HG03354 (cell line): ENCODE results near the gene ZNF783.
"Not testable (repeated sequence)": the region's sequence is repeated elsewhere in the genome, so short reads cannot be mapped to it uniquely, and the experiment has no call there.

Experiments
- ATAC-seq: cut with Tn5 transposase; IDR thresholded peaks from one replicate; pipeline ENCODE4 v1.9.1; 2021; ENCODE audit warnings: mild to moderate bottlenecking; ENCODE audit not compliant: unreplicated experiment, poor library complexity, severe bottlenecking

ZNF783 gene

GRCh38 chr7:149239345-149240143, 22.5 kb upstream of the ZNF783 start, which contains the start of gene ZNF212:
TSS of gene ZNF212 (plus strand) at chr7:149239651. CDS start at chr7:149239779, 128 bp downstream.
- ATAC-seq: peak; percentile 100

- no peak for ATAC-seq
Observed at GRCh38 chr7:149240637-149241036, 21.4 kb upstream of the ZNF783 start.

- no peak for ATAC-seq
Observed at GRCh38 chr7:149241696-149242095, 20.3 kb upstream of the ZNF783 start.

- peak; percentile 70 for ATAC-seq
Observed at GRCh38 chr7:149245244-149245643, 16.8 kb upstream of the ZNF783 start.

GRCh38 chr7:149245744-149246143, 16.3 kb upstream of the ZNF783 start:
- peak; percentile 31 for ATAC-seq

- no peak for ATAC-seq
Observed at GRCh38 chr7:149248777-149249176, 13.2 kb upstream of the ZNF783 start.

- ATAC-seq: not testable (repeated sequence)
Observed at GRCh38 chr7:149250151-149250550, 11.8 kb upstream of the ZNF783 start.

- ATAC-seq: not testable (repeated sequence)
Observed at GRCh38 chr7:149251518-149251917, 10.5 kb upstream of the ZNF783 start.

- no peak for ATAC-seq
Observed at GRCh38 chr7:149252378-149252777, 9.6 kb upstream of the ZNF783 start.

GRCh38 chr7:149253665-149254064, 8.3 kb upstream of the ZNF783 start:
- ATAC-seq: no peak

GRCh38 chr7:149254181-149254858, 7.7 kb upstream of the ZNF783 start:
- no peak for ATAC-seq

- no peak for ATAC-seq
Observed at GRCh38 chr7:149255174-149255573, 6.8 kb upstream of the ZNF783 start.

GRCh38 chr7:149256568-149256967, 5.4 kb upstream of the ZNF783 start:
- no peak for ATAC-seq

- no peak for ATAC-seq
Observed at GRCh38 chr7:149257146-149257545, 4.8 kb upstream of the ZNF783 start.

- peak; percentile 11 for ATAC-seq
Observed at GRCh38 chr7:149261316-149261828, 624 bp upstream of the ZNF783 start.

GRCh38 chr7:149266451-149266850, 4.5 kb downstream of the ZNF783 start:
- no peak for ATAC-seq

- ATAC-seq: no peak
Observed at GRCh38 chr7:149267733-149268132, 5.7 kb downstream of the ZNF783 start.

GRCh38 chr7:149274424-149274823, 12.4 kb downstream of the ZNF783 start:
- not testable (repeated sequence) for ATAC-seq

GRCh38 chr7:149277871-149278270, 15.9 kb downstream of the ZNF783 start:
- ATAC-seq: no peak

GRCh38 chr7:149278396-149278795, 16.4 kb downstream of the ZNF783 start:
- no peak for ATAC-seq
